ENCODE data around the gene SULT2A1. TPM values are rescaled to one million over a fixed set of nuclear protein-coding genes. Genes with fewer than 3 reads are reported as not detected.

Gene SULT2A1
- not detected in 2 replicates for total RNA-seq

GRCh38 chr19:47886010-47886559 is at the start of gene SULT2A1:
SULT2A1 (minus strand) TSS chr19:47886315; CDS start chr19:47886257, 58 bp downstream.

GRCh38 chr19:47858646-47859285 is 27.3 kb downstream of the SULT2A1 start, which contains the start of gene TPRX2:
TPRX2 (plus strand) TSS chr19:47859235; CDS start chr19:47859247, 12 bp downstream.

GRCh38 chr19:47821460-47822020 is 64.6 kb downstream of the SULT2A1 start, which contains the start of gene CRX:
CRX (plus strand) TSS chr19:47821937; CDS start chr19:47834444, 12,507 bp downstream.

Other genes starting within 250 kb of the SULT2A1 start
- 170 and 177 TPM in 2 replicates for gene EHD2, start 172.9 kb downstream of the SULT2A1 start, total RNA-seq
- 164 and 174 TPM in 2 replicates for gene NOP53, start 140.8 kb downstream of the SULT2A1 start, total RNA-seq
- 736 and 749 TPM in 2 replicates for gene SELENOW, start 107.6 kb downstream of the SULT2A1 start, total RNA-seq
- gene TPRX1, start 81.8 kb downstream of the SULT2A1 start, total RNA-seq: not detected in 2 replicates
- gene CRX, start 64.4 kb downstream of the SULT2A1 start, total RNA-seq: not detected in 2 replicates
- not detected in 2 replicates for gene TPRX2, start 27.1 kb downstream of the SULT2A1 start, total RNA-seq
- not detected in 2 replicates for gene BSPH1, start 105.9 kb upstream of the SULT2A1 start, total RNA-seq
- gene ELSPBP1, start 108.3 kb upstream of the SULT2A1 start, total RNA-seq: not detected in 2 replicates
- gene CABP5, start 157.8 kb upstream of the SULT2A1 start, total RNA-seq: not detected in 2 replicates
- 91.2 and 93.5 TPM in 2 replicates for gene PLA2G4C, start 224.5 kb upstream of the SULT2A1 start, total RNA-seq